IMR-90 (cell line): ENCODE results near the gene GFER. TPM values are rescaled to one million over a fixed set of nuclear protein-coding genes. Genes with fewer than 3 reads are reported as not detected.
"Not testable (repeated sequence)": the region's sequence is repeated elsewhere in the genome, so short reads cannot be mapped to it uniquely, and the experiment has no call there.

ENCODE experiments used
- ATAC-seq: fragments of 200-7000 bp; cut with Tn5 transposase; 2 replicates; pipeline ENCODE4 v1.9.1; 2020; ENCODE audit warnings: low read depth, mild to moderate bottlenecking, moderate library complexity
- BruUV-seq: library from RNA; stranded (reverse); fragments of 400-500 nt; replicated peaks from 2 replicates; lab custom pipeline; 2021; lab: Mats Ljungman, UMichigan
- CTCF ChIA-PET: fragments of 300-600 bp; formaldehyde crosslinking; extraction: SDS; loops from one replicate; lab custom pipeline; 2021; ENCODE audit warnings: antibody characterized with exemption; lab: Yijun Ruan, JAX
- POLR2A ChIA-PET: fragments of 300-600 bp; sonication (Branson Sonifier 250); formaldehyde crosslinking; loops from one replicate; lab custom pipeline; 2022; ENCODE audit warnings: antibody characterized with exemption; ENCODE audit not compliant: unreplicated experiment; lab: Charles Lee
- DNase-seq: peaks from one replicate; pipeline ENCODE4 v3.0.0; 2013
- H2AFZ ChIP-seq: replicated peaks from 2 replicates; pipeline ENCODE3; 2013; ENCODE audit warnings: low read length, mild to moderate bottlenecking; ENCODE audit not compliant: poor library complexity
- H2AK5ac ChIP-seq: 2 replicates; pipeline ENCODE4 v1.6.1; 2013; ENCODE audit warnings: low read depth, low read length, inconsistent platforms
- H2AK9ac ChIP-seq: replicated peaks from 2 replicates; pipeline ENCODE3; 2013; ENCODE audit warnings: mild to moderate bottlenecking, low read depth, low read length, moderate library complexity; ENCODE audit not compliant: poor library complexity
- H2BK120ac ChIP-seq: 2 replicates; pipeline ENCODE4 v1.6.1; 2013; ENCODE audit warnings: low read depth, low read length, inconsistent platforms
- H2BK15ac ChIP-seq: 3 replicates; pipeline ENCODE4 v1.6.1; 2013; ENCODE audit warnings: low read depth, low read length, inconsistent platforms
- H2BK20ac ChIP-seq: 2 replicates; pipeline ENCODE4 v1.6.1; 2013; ENCODE audit warnings: low read depth, mild to moderate bottlenecking, inconsistent platforms, low read length, moderate library complexity
- H2BK5ac ChIP-seq: 2 replicates; pipeline ENCODE4 v1.6.1; 2013; ENCODE audit warnings: mild to moderate bottlenecking, low read depth, low read length, inconsistent platforms; ENCODE audit not compliant: poor library complexity, severe bottlenecking
- H3K14ac ChIP-seq: replicated peaks from 2 replicates; pipeline ENCODE4 v1.6.1; 2013; ENCODE audit warnings: low read depth, low read length, inconsistent platforms
- H3K18ac ChIP-seq: 2 replicates; pipeline ENCODE4 v1.6.1; 2013; ENCODE audit warnings: low read depth, low read length, control low read depth
- H3K23ac ChIP-seq: 2 replicates; pipeline ENCODE4 v1.6.1; 2013; ENCODE audit warnings: low read depth, low read length, inconsistent platforms
- H3K27ac ChIP-seq: 2 replicates; pipeline ENCODE4 v1.5.1; 2013; ENCODE audit warnings: mild to moderate bottlenecking, control low read depth, low read length; ENCODE audit not compliant: insufficient read depth
- H3K27me3 ChIP-seq: 2 replicates; pipeline ENCODE4 v1.6.1; 2013; ENCODE audit warnings: low read length; ENCODE audit not compliant: control insufficient read depth, insufficient read depth
- H3K36me3 ChIP-seq: 2 replicates; pipeline ENCODE4 v1.6.1; 2013; ENCODE audit warnings: low read length, mixed read lengths; ENCODE audit not compliant: control insufficient read depth, insufficient read depth
- H3K4ac ChIP-seq: 2 replicates; pipeline ENCODE4 v1.6.1; 2013; ENCODE audit warnings: low read depth, low read length, inconsistent platforms
- H3K4me1 ChIP-seq: 2 replicates; pipeline ENCODE4 v1.6.1; 2013; ENCODE audit warnings: low read length, mixed read lengths; ENCODE audit not compliant: control insufficient read depth, insufficient read depth
- H3K4me2 ChIP-seq: 2 replicates; pipeline ENCODE4 v1.6.1; 2013; ENCODE audit warnings: low read depth, mild to moderate bottlenecking, control low read depth, low read length, moderate library complexity
- H3K4me3 ChIP-seq: 2 replicates; pipeline ENCODE4 v1.5.1; 2013; ENCODE audit warnings: low read depth, mild to moderate bottlenecking, control low read depth, low read length, moderate library complexity; ENCODE audit not compliant: insufficient read depth
- H3K56ac ChIP-seq: 2 replicates; pipeline ENCODE4 v1.6.1; 2013; ENCODE audit warnings: low read length, inconsistent platforms; ENCODE audit not compliant: insufficient read depth; ENCODE audit errors: extremely low read depth
- H3K79me1 ChIP-seq, 2 experiments: 2 replicates each; pipeline ENCODE4 v1.6.1; 2013; ENCODE audit warnings: low read length in 2 of 2, inconsistent platforms in 1 of 2, low read depth in 1 of 2
- H3K9ac ChIP-seq: 2 replicates; pipeline ENCODE4 v1.6.1; 2013; ENCODE audit warnings: low read depth, low read length, control low read depth
- H3K9me1 ChIP-seq: 2 replicates; pipeline ENCODE4 v1.6.1; 2013; ENCODE audit warnings: low read length, inconsistent platforms; ENCODE audit not compliant: insufficient read depth
- H3K9me3 ChIP-seq: 2 replicates; pipeline ENCODE4 v1.6.1; 2013; ENCODE audit warnings: low read length; ENCODE audit not compliant: control insufficient read depth, insufficient read depth
- H4K20me1 ChIP-seq: 2 replicates; pipeline ENCODE4 v1.6.1; 2013; ENCODE audit warnings: low read length, inconsistent platforms; ENCODE audit not compliant: insufficient read depth
- H4K5ac ChIP-seq: 2 replicates; pipeline ENCODE4 v1.6.1; 2013; ENCODE audit warnings: mild to moderate bottlenecking, low read depth, low read length, control low read depth
- H4K8ac ChIP-seq, 2 experiments: 2 replicates each; pipeline ENCODE4 v1.6.1; 2013; ENCODE audit warnings: low read depth in 2 of 2, low read length in 2 of 2, control low read depth in 1 of 2, inconsistent platforms in 1 of 2
- H4K91ac ChIP-seq: 2 replicates; pipeline ENCODE4 v1.6.1; 2013; ENCODE audit warnings: low read depth, low read length, inconsistent platforms; ENCODE audit not compliant: insufficient read depth
- CEBPB ChIP-seq: IDR thresholded peaks from 2 replicates; pipeline ENCODE4 v1.6.1; 2012; ENCODE audit warnings: low read depth, low read length, improper control_type of control experiment
- WGBS, 2 experiments: methylation state at CpG; one replicate each; pipeline versions ENCODE4 v1.1.5 to v1.1.7; 2013; ENCODE audit warnings: missing lambda C conversion rate in 2 of 2; ENCODE audit not compliant: insufficient read length in 1 of 2; ENCODE audit errors: extremely low coverage in 2 of 2; 5-methylcytosine and 5-hydroxymethylcytosine counted together
- dilution Hi-C: fragments of 300-500 bp; cut with HindIII; formaldehyde crosslinking; loops from one replicate; pipeline ENCODE4 v1.14.3; 2018; ENCODE audit warnings: low sequenced_read_pairs; ENCODE audit not compliant: unreplicated experiment
- in situ Hi-C: fragments of 300-500 bp; cut with MboI; formaldehyde crosslinking; loops from 3 replicates; pipeline ENCODE4 v1.14.3; 2019; ENCODE audit warnings: low sequenced_read_pairs, inconsistent platforms, mixed read lengths
- intact Hi-C: fragments of 100-400 bp; cut with micrococcal nuclease; formaldehyde crosslinking; loops from 2 replicates; pipeline ENCODE4 v1.10.0; 2022
- polyA plus RNA-seq, 3 experiments: library from polyadenylated mRNA; depleted of rRNA; stranded (reverse); fragments of >200 nt; gene quantifications; 2 replicates each; pipeline ENCODE4 v1.2.3, GENCODE V29; 2012; ENCODE audit warnings: low replicate concordance in 1 of 3
- total RNA-seq: library from RNA; depleted of rRNA; stranded (reverse); fragments of >200 nt; gene quantifications from 2 replicates; pipeline ENCODE4 v1.2.3, GENCODE V29; 2012

The GFER gene
- total and polyA plus RNA-seq, 2 of the 4 experiments (the other 2 are of a cell fraction) = 6.8 to 19.8 TPM

- H3K27ac ChIP-seq, H4K8ac ChIP-seq, H3K36me3 ChIP-seq, H3K23ac ChIP-seq, H4K5ac ChIP-seq, H3K9ac ChIP-seq, H2BK20ac ChIP-seq, ATAC-seq, H3K9me3 ChIP-seq, intact Hi-C loops, dilution Hi-C loops, H3K14ac ChIP-seq, BruUV-seq, DNase-seq, H2BK5ac ChIP-seq, H2AK9ac ChIP-seq, H3K4me2 ChIP-seq, H2BK15ac ChIP-seq, H3K4ac ChIP-seq, in situ Hi-C loops, H2BK120ac ChIP-seq, H3K56ac ChIP-seq, H2AK5ac ChIP-seq, POLR2A ChIA-PET, H3K27me3 ChIP-seq, H4K91ac ChIP-seq, H3K18ac ChIP-seq, H3K4me3 ChIP-seq, H2AFZ ChIP-seq: not testable (repeated sequence)
- peaks cover 21% of the 10 kb centered on the region for H3K4me1 ChIP-seq
- peaks cover 24% of the 10 kb centered on the region for H4K20me1 ChIP-seq
- 43% methylated on average over 1 of the region's 9 CpGs; no CpG with 5 or more reads in 1 of the 2 experiments for WGBS, 2 experiments
- peaks cover 9 to 37% of the 10 kb centered on the region in 2 experiments; a peak in 3 of 4 replicates for H3K79me1 ChIP-seq
- TF ChIP-seq CEBPB = 0 out of 2 replicates have a peak, but pooled peaks have one; percentile 5
- CTCF ChIA-PET = interaction anchor here (1.0 kb wide), 1 partner anchor 129 kb away, joined by 5 read pairs; no protein-coding TSS in a partner anchor
- H3K9me1 ChIP-seq = peaks cover 15% of the 10 kb centered on the region
Observed at GRCh38 chr16:2011726-2012125, 27.7 kb downstream of the GFER start.
